Endometrial microvascular endothelial cells (primary cell): ENCODE results near the gene DDX17. TPM values are rescaled to one million over a fixed set of nuclear protein-coding genes. Genes with fewer than 3 reads are reported as not detected.
"Not testable (repeated sequence)": the region's sequence is repeated elsewhere in the genome, so short reads cannot be mapped to it uniquely, and the experiment has no call there.

Source experiments
- in situ Hi-C: cut with HindIII; loops from 2 replicates; pipeline ENCODE4 v1.10.0; 2017; ENCODE audit warnings: low sequenced_read_pairs, low pct_unique_long_range_greater_than_20kb; ENCODE audit errors: inconsistent ontology term
- total RNA-seq: library from RNA; depleted of rRNA; stranded (reverse); fragments of >200 nt; gene quantifications from one replicate; pipeline ENCODE4 v1.2.3, GENCODE V29; 2015; ENCODE audit errors: inconsistent ontology term

DDX17 gene
- total RNA-seq, 1 donor from 2014 or later = 239 TPM

GRCh38 chr22:38494939-38495338, 11.2 kb downstream of the DDX17 start:
- in situ Hi-C loops = no loop called here

DNA sequence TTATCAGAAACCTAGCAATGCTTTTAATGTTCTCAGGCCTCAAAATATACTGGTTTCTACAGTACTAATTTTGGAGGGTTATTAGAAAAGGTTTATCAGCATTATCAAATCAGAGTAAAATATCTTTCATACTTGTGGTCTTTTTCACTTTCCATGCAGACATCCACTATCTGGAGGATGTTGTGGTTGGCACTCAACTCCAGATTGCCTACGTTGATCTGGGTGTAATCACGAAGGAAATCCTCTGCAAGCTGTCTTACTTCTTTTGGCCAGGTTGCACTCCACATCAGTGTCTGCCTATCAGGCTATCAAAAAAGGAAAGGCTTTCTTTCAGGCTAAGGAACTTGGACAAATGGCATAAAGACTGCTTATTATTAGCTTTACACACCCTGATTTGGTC, 11.6 kb downstream of the DDX17 start:
- in situ Hi-C loops = no loop called here

DNA sequence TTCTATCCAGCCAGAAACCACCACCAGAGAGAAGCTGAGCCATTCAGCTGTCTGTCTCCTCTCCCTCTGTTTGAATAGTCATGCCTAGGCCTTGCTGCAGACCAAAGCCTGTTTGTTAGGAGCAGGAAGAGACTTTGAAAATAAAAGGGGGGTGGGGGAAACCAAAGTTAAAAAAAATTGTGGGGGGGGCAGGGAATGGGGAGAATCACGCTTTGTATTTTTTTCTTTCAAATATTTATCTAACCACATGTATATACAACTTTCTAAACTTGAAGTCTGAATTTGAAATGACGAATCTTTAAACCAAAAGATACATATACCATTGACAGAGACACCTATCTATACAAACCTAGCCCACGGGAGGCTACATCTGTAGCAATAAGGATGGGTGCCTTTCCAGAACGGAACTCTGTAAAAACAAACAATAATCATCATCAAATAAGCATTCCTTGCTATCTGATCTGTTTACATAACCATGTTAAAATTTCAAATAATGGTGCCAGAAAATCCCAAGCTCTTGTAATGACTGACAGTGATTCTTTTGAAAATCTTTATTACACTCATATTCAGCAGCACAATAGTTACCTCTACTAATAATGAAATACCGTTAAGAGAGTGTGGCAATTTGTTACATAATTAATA, 14.3 kb downstream of the DDX17 start:
- in situ Hi-C loops = no loop called here

DNA sequence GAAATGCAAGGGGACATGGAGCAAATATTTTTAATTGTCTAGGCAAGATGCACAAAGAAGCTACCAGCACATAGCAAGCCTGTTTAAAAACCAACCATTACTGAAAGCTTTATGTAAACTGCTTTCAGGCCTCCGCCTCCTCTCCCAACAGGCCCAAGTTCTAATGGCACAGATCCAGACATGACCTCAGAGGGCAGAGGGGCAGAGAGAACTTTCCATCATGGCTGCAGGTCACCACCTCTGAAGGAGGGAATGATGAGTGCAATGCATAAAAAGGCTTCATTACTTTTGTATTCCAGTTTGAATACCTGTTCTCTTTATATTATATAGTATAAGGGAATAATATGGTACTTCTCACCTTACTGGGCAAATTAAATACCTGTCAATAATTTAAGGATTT, 15.2 kb downstream of the DDX17 start:
- in situ Hi-C loops = no loop called here

DNA sequence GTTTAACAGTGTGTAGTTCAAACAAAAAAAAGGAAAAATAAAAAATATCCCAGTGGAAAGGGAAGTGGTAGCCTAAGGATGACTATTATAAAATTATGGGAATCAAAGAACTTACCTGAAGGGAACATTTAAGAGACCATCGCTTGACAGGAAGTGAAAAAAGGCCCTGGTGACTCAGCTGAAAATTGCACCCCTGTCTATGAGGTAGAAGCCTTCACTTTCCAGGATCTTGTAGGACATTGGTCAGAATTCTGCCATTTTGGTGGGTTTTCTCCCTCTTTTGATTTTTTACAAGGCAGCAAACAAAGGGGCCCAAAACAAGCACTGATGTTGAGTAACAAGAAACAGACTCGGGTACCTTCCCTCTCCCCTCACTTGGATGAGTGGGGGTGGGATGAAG, 15.6 kb downstream of the DDX17 start:
- in situ Hi-C loops = no loop called here

- in situ Hi-C loops = no loop called here
Observed at GRCh38 chr22:38489561-38490145, 16.5 kb downstream of the DDX17 start.

DNA sequence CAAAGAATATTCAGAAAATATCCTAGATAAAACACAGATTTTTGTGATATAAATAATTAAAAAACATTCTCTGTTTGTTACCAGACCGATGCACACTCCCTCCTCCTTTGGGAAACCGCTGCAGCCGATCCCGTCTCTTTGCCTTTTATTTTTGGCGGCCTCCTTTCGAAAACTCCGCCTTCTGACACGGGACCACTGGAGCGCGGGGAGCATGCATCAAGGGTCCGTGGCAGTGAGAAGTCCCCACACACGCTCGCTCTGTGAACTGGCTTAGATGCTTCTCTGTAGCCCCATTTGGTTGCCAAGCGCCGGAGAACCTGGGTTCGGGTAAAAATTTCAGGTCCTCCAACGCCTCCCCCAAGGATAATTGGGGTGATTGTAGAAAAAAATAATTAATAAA, 17.0 kb downstream of the DDX17 start:
- in situ Hi-C loops = no loop called here

DNA sequence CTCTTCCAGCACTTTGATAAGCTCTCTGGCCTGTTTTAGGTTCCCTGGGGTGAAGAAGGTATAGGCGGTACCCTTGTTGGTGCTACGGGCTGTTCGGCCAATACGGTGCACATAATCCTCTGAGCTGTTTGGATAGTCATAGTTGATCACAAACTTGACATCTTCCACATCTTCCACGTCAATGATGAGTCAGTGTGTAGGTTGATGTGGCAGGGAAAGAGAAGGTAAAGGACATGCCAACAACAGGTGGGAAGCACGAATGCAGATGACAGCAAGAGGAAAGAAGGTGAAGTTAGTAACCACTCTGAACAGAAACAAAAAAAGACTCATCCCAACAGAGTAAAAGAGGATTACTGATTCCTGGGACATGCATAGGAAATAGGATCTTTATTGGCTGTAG, 18.2 kb downstream of the DDX17 start:
- in situ Hi-C loops = no loop called here

DNA sequence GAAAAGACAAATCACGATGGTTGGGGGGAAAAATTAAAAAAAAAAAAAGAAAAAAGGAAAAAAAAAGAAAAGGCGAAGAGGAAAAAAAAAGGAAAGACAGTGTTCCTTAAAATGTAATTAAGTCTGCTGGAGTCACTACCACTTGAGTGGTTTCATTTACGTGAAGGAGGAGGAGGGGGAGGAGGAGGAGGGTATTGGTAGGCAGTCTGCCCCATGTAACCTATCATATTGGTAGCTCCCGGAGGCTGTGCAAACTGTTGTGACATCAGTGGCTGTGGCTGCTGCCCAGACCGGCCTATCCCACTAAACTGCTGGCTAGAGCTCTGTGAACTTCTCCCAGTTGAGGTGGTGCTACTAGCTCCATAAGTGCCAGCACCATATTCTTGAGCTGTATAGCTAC, 20.3 kb downstream of the DDX17 start:
- in situ Hi-C loops = no loop called here

DNA sequence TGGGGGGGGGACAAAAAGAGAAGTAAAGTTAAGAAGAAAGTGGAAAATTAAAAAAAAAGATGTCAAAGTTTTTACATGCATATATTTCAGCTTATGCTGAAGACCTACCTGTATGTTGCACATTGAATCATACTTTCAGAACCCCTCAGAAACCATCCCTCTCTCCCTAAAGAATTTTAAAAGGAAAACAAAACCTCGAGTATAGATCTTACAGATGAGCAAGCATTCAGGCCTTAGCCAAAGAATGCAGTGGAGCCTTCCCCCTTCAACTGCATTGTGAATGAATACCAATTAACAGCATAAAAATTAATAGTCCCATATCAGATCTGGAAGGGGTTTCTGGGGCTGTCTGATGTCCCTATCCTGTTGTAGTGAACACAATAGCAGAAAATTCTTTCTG, 21.9 kb downstream of the DDX17 start:
- in situ Hi-C loops = no loop called here

DNA sequence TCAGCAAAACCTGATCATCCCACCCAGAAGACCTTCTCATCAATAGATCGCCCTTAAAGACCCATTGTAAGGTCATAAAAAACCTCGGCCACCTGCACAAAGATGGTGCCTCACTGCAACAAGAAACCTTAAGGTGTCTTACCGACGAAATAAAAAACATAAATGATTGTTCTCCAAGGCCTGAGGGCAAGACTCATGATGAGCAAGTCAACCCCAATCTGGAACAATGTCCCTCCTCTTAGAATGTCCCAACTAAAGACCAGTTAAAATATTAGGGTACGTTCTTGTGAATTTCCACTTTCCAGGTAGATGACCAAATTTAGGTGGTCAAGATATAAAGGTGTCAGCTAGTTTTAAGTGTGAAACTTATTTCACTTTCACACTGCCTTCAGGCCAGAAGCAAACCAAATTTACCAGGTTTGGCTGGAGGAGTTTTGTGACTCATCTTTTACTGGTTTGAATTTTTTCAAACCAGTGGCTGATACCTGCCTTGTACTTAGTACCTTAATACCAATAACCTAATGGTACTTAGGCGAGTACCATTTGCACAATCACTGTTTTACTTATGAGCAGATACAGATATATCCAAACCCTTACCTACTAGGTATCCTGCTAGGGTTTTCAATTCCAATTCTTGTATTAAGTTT, 23.3 kb downstream of the DDX17 start:
- in situ Hi-C loops = no loop called here

DNA sequence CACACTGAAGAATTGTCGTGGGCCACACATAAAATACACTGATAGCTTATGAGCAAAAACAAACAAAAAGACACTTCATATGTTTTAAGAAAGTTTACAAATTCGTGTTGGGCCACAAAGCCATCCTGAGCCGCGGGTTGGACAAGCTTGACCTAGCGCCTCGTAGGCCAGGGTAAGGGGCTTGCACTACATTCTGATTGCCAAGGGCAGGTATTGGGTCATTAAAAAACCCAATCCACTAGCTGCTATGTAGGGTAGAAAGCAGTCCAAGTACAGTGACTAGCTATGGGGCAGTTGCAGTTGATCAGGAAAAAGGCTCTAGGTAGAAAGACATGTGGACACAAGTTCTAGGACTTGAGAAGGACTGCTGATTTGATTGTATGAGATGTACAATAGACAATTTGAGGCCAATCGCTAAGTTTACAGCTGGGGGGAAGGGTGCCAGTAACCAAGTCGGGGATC, 24.2 kb downstream of the DDX17 start:
- in situ Hi-C loops = no loop called here

- in situ Hi-C loops = no loop called here
Observed at GRCh38 chr22:38481162-38481870, 24.8 kb downstream of the DDX17 start.

DNA sequence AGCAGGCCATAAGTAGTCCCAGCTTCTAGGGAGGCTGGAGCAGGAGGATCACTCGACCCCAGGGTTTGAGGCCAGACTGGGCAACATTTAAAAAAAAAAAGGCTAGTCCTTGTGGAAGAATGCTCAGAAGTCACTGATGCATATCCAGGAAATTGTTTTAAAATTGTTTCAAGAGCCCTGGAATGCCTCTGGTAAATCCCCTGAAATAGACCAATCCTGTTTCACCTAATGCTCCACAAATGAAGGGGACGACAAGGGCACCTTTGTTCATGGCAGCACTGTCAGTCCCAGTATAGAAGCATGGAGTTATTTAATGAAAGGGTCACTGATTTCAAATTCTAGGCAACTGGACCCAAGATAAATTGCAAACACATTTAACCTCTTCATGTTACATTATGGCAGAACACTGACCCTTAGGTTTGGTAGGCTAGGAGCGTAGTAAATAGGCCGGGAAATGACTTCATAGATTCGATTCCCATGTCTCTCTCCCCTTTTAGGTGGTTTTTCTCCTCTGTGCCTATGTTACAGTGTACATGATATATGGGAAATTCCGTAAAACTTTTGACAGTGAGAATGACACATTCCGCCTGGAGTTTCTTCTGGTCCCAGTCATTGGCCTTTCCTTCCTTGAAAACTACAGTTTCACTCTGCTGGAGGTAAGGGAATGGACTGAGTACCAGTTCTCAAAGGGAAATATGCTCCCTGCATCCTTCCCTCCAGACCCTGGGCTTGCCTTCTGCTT, 26.8 kb downstream of the DDX17 start:
- in situ Hi-C loops = no loop called here

- in situ Hi-C loops = no loop called here
Observed at GRCh38 chr22:38477585-38477984, 28.5 kb downstream of the DDX17 start.

DNA sequence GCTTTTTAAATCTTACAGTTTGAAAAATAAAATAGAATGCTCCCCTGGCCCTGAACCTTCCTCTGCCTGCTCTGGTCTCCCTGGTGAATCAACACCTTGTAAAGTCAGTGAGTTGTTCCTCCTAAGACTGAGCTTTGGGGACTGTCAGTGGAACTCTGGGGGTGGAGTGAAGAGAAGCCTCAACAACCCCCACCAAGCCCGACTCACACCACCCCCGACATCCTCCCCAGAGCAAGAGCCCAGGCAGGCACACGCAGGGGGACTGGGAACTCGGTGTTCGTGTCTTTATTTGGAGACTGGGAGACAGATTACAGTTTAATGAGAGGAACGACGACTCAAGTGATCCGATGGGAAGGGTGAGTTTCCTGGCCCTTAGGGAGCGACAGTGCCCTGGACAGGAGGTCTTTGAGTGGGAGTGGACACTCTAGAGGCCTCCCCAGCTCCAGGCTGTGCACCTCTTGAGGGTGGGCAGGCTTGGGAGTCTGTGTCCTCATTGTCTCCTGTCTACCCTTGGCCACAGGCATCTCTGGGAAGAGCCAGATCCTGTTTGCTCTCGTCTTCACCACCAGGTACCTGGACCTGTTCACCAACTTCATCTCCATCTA, 32.0 kb downstream of the DDX17 start:
- in situ Hi-C loops = no loop called here

GRCh38 chr22:38471237-38471636, 34.9 kb downstream of the DDX17 start:
- in situ Hi-C loops = no loop called here

GRCh38 chr22:38470179-38470578, 35.9 kb downstream of the DDX17 start:
- in situ Hi-C loops = not testable (repeated sequence)

DNA sequence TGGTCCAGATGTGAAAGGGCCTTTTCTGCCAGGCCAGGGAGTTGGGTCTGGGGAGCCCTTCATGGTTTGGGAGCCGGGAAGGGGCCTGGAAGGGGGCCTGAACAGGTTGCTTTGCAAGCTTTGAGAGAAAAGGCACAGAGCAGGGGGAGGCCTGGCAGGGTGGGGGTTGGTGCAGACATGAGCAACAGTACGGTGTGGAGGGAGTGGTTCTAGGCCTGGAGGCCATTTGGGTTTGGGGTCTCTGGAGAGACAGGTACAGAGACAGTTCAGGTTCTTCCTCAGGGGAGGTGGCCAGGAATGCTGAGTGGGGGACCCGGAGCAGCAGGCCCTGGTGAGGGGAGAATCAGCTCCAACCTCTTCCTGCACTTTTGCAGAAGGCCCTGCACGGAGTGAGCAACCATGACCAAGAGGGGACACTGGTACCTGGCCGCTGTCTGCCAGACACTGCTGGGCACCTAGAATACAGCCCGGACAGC, 36.8 kb downstream of the DDX17 start:
- in situ Hi-C loops = no loop called here
